ENCODE results near the gene RHOT2. TPM values are rescaled to one million over a fixed set of nuclear protein-coding genes. Genes with fewer than 3 reads are reported as not detected.

RHOT2 gene
- total and polyA plus RNA-seq, 2 of the 8 experiments (the other 6 are each of a cell fraction or from before 2014, with no cell fraction given) = 149 to 194 TPM

DNA sequence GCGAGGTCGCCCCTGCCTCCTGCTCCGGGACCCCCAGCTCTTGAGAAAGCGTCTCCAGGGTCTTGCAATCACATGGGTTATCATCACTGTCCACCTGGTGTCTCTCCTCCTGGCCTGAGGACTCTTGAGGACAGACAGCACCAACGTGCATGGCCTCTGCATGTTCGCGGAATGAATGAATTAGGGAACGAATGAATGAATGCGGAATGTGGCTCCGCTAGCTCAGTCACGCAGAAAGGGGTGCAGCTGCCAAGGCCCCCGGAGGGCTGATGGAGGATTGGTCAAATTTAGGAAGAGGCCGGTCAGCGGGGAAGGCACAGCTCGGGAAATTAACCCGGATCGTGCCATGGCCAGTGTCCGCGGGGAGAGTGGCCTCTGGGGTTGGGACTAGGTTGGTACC is 34.4 kb downstream of the RHOT2 start (continued):
- TF ChIP-seq, protein P1, sequence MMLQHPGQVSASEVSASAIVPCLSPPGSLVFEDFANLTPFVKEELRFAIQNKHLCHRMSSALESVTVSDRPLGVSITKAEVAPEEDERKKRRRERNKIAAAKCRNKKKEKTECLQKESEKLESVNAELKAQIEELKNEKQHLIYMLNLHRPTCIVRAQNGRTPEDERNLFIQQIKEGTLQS (IDR thresholded peaks at IDR 0.05; ENCODE audit: insufficient read depth, low read depth, low read length) = no peak
- no peak for TF ChIP-seq TEAD4 (IDR thresholded peaks at IDR 0.05; ENCODE audit: low read depth, low read length)
- no peak for TF ChIP-seq TAF1 (IDR thresholded peaks at IDR 0.05; ENCODE audit: low read depth, low read length)
- no peak for TF ChIP-seq KDM4A (IDR thresholded peaks at IDR 0.05; ENCODE audit: low read depth, low read length, severe bottlenecking)
- TF ChIP-seq POLR2A (IDR thresholded peaks at IDR 0.05; ENCODE audit: control extremely low read depth in 1 of 2, low read depth in 2 of 2, low read length in 2 of 2) = no peak
- no peak for TF ChIP-seq CREB1 (IDR thresholded peaks at IDR 0.05)

Data from H1 (cell line).